Smooth muscle cell (in vitro differentiated cells): ENCODE measurements around the gene GSS. TPM values are rescaled to one million over a fixed set of nuclear protein-coding genes. Genes with fewer than 3 reads are reported as not detected.

ENCODE experiments used
- DNase-seq: peaks from one replicate; lab custom pipeline; 2025; ENCODE audit not compliant: unreplicated experiment; lab: John Stamatoyannopoulos, UW
- H2AFZ ChIP-seq: fragments of 200-600 bp; sonication (generic); 2 replicates; pipeline ENCODE4 v1.6.0; 2016; ENCODE audit warnings: antibody characterized with exemption, low read depth, mild to moderate bottlenecking
- H3F3A ChIP-seq: fragments of 200-600 bp; sonication (generic); 2 replicates; pipeline ENCODE4 v1.6.0; 2017; ENCODE audit warnings: antibody characterized with exemption, low read depth
- H3K27ac ChIP-seq: fragments of 200-600 bp; sonication (generic); 2 replicates; pipeline ENCODE4 v1.5.1; 2016; ENCODE audit warnings: low read depth, mild to moderate bottlenecking
- H3K27me3 ChIP-seq: fragments of 200-600 bp; sonication (generic); 2 replicates; pipeline ENCODE4 v1.6.1; 2016; ENCODE audit warnings: low read depth, mild to moderate bottlenecking
- H3K36me3 ChIP-seq: fragments of 200-600 bp; sonication (generic); 2 replicates; pipeline ENCODE4 v1.5.1; 2016; ENCODE audit warnings: low read depth
- H3K4me1 ChIP-seq: fragments of 200-600 bp; sonication (generic); 2 replicates; pipeline ENCODE4 v1.5.1; 2016; ENCODE audit warnings: low read depth
- H3K4me2 ChIP-seq: fragments of 200-600 bp; sonication (generic); 2 replicates; pipeline ENCODE4 v1.6.0; 2016; ENCODE audit warnings: mild to moderate bottlenecking
- H3K4me3 ChIP-seq: fragments of 200-600 bp; sonication (generic); 2 replicates; pipeline ENCODE4 v1.5.1; 2016; ENCODE audit warnings: mild to moderate bottlenecking
- H3K79me2 ChIP-seq: fragments of 200-600 bp; sonication (generic); 2 replicates; pipeline ENCODE4 v1.6.0; 2016; ENCODE audit warnings: low read depth, mild to moderate bottlenecking
- H3K9ac ChIP-seq: fragments of 200-600 bp; sonication (generic); 2 replicates; pipeline ENCODE4 v1.6.0; 2016; ENCODE audit warnings: low read depth
- H3K9me3 ChIP-seq: fragments of 200-600 bp; sonication (generic); replicated peaks from 2 replicates; pipeline ENCODE4 v1.5.1; 2016; ENCODE audit warnings: low read depth
- H4K20me1 ChIP-seq: fragments of 200-600 bp; sonication (generic); 2 replicates; pipeline ENCODE4 v1.6.0; 2016; ENCODE audit warnings: low read depth
- CTCF ChIP-seq: fragments of 200-600 bp; sonication (generic); IDR thresholded peaks from 2 replicates; pipeline ENCODE4 v1.5.1; 2017; ENCODE audit warnings: borderline replicate concordance, mild to moderate bottlenecking, antibody characterized with exemption; ENCODE audit not compliant: insufficient read depth, poor library complexity, severe bottlenecking
- WGBS: methylation state at CpG from one replicate; pipeline ENCODE4 v1.1.7; 2016; ENCODE audit warnings: low lambda C conversion rate; 5-methylcytosine and 5-hydroxymethylcytosine counted together
- polyA plus RNA-seq: library from polyadenylated mRNA; unstranded; fragments of >200 nt; fragmentation: Nextera tagmentation; extraction: Ambion mirVana; gene quantifications from 2 replicates; pipeline ENCODE4 v1.2.1, GENCODE V29; 2016
- total RNA-seq: library from RNA; depleted of rRNA; stranded (reverse); fragments of >200 nt; gene quantifications from 2 replicates; pipeline ENCODE4 v1.2.3, GENCODE V29; 2014

GSS gene
- total and polyA plus RNA-seq, 2 experiments from 2014 or later = 48.4 to 71.6 TPM

- no peak overlapping the region for H3K27ac ChIP-seq
- no peaks in the 10 kb centered on the region for H3K79me2 ChIP-seq
- no peaks in the 10 kb centered on the region for H3K36me3 ChIP-seq
- H3K4me3 ChIP-seq = no peak overlapping the region
- TF ChIP-seq CTCF = no peak
- DNase-seq = no peak
- H3K4me1 ChIP-seq = peaks cover 5% of the 10 kb centered on the region
- no peaks in the 10 kb centered on the region for H4K20me1 ChIP-seq
- no peaks in the 10 kb centered on the region for H3F3A ChIP-seq
- no peak overlapping the region for H3K9ac ChIP-seq
- H2AFZ ChIP-seq = no peak overlapping the region
- peaks cover 17% of the 10 kb centered on the region for H3K27me3 ChIP-seq
- WGBS = 19% methylated on average over 7 of the region's 14 CpGs
- no peaks in the 10 kb centered on the region for H3K9me3 ChIP-seq
- no peak overlapping the region for H3K4me2 ChIP-seq
Observed at GRCh38 chr20:34983995-34984735, 28.6 kb upstream of the GSS start.

DNA sequence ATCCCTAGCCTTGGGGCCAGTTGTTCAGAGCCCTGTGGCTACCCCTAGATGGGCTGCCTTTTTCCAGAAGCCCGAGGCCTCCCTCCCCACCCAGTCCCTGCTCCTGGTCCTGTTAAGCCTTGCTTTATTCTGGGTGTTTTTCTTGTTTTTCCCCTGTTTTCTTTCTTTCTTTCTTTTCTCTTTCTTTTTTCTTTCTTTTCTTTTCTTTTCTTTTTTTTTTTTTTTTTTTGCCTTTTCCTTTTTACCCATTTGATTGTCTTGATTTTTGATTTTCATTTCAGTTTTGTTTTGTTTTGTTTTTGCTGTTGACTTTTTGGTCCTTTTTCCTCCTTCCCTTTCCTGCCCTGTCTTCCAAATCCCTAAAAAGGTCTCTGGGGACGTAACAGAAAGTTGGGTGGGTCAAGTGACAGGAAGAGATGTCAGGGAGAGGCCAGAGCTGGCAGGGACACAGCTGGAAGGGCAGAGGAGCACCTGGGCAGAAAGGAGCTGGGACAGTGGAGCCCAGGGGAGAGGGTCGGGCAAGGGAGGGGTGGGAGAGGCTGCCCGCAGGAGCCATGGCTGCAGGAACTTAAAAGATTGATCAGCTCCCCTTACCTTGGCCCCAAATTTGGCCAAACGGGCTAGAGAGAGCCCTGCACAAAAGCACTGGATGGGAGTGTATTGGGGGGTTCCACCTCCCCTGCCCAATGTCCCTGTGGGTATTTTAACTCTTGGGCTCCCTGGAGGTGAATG, 27.6 kb upstream of the GSS start:
- no peak overlapping the region for H3K27ac ChIP-seq
- no peak overlapping the region for H2AFZ ChIP-seq
- peaks cover 5% of the 10 kb centered on the region for H3K4me1 ChIP-seq
- H3K4me3 ChIP-seq = no peak overlapping the region
- H3K27me3 ChIP-seq = peaks cover 17% of the 10 kb centered on the region
- no peaks in the 10 kb centered on the region for H3K79me2 ChIP-seq
- 66% methylated on average over 5 of the region's 5 CpGs for WGBS
- no peaks in the 10 kb centered on the region for H3F3A ChIP-seq
- no peak for TF ChIP-seq CTCF
- H3K36me3 ChIP-seq = no peaks in the 10 kb centered on the region
- H3K9ac ChIP-seq = no peak overlapping the region
- DNase-seq = no peak
- H3K9me3 ChIP-seq = no peaks in the 10 kb centered on the region
- no peaks in the 10 kb centered on the region for H4K20me1 ChIP-seq
- no peak overlapping the region for H3K4me2 ChIP-seq

GRCh38 chr20:34982270-34983088, 26.9 kb upstream of the GSS start:
- no peak overlapping the region for H3K27ac ChIP-seq
- no peaks in the 10 kb centered on the region for H4K20me1 ChIP-seq
- H3K79me2 ChIP-seq = no peaks in the 10 kb centered on the region
- DNase-seq = no peak
- no peak overlapping the region for H3K4me2 ChIP-seq
- H3K4me3 ChIP-seq = no peak overlapping the region
- H3K4me1 ChIP-seq = peaks cover 5% of the 10 kb centered on the region
- no peak overlapping the region for H2AFZ ChIP-seq
- 92% methylated on average over 21 of the region's 21 CpGs for WGBS
- H3F3A ChIP-seq = no peaks in the 10 kb centered on the region
- TF ChIP-seq CTCF = no peak
- H3K27me3 ChIP-seq = peaks cover 17% of the 10 kb centered on the region
- no peak overlapping the region for H3K9ac ChIP-seq
- H3K9me3 ChIP-seq = no peaks in the 10 kb centered on the region
- H3K36me3 ChIP-seq = no peaks in the 10 kb centered on the region
